A172 (cell line): ENCODE measurements around the gene FIGLA. TPM values are rescaled to one million over a fixed set of nuclear protein-coding genes. Genes with fewer than 3 reads are reported as not detected.

ENCODE experiments used
- DNase-seq: peaks from one replicate; pipeline ENCODE4 v3.0.0-alpha.2; 2015; ENCODE audit warnings: low spot score
- total RNA-seq: library from RNA; depleted of rRNA; stranded (reverse); fragments of >200 nt; shearing (Covaris generic); gene quantifications from 2 replicates; pipeline ENCODE4 v1.2.3, GENCODE V29; 2014

Gene FIGLA
- total RNA-seq, 1 experiment from 2014 or later: not detected

- DNase-seq: peak; percentile 52
Measured at GRCh38 chr2:70775141-70775540, 15.3 kb downstream of the FIGLA start.

- DNase-seq: no peak
Measured at GRCh38 chr2:70772486-70773155, 17.8 kb downstream of the FIGLA start.

GRCh38 chr2:70771446-70771845, 19.0 kb downstream of the FIGLA start:
- no peak for DNase-seq

GRCh38 chr2:70769450-70769849, 21.0 kb downstream of the FIGLA start:
- DNase-seq: no peak

- DNase-seq: no peak
Measured at GRCh38 chr2:70768590-70769085, 21.8 kb downstream of the FIGLA start.

- DNase-seq: peak; percentile 51
Measured at GRCh38 chr2:70767699-70768589, 22.5 kb downstream of the FIGLA start, which contains the start of gene ADD2. Gene ADD2, minus strand, starts transcription at chr2:70768200. Its CDS starts 61,792 bp downstream, at chr2:70706408.

GRCh38 chr2:70767079-70767698, 23.3 kb downstream of the FIGLA start:
- peak; percentile 42 for DNase-seq

GRCh38 chr2:70766357-70767078, 23.9 kb downstream of the FIGLA start:
- DNase-seq: no peak

GRCh38 chr2:70765507-70765906, 24.9 kb downstream of the FIGLA start:
- no peak for DNase-seq

GRCh38 chr2:70759446-70759845, 31.0 kb downstream of the FIGLA start:
- no peak for DNase-seq

- no peak for DNase-seq
Measured at GRCh38 chr2:70757966-70758365, 32.5 kb downstream of the FIGLA start.

GRCh38 chr2:70757360-70757759, 33.1 kb downstream of the FIGLA start:
- DNase-seq: no peak

GRCh38 chr2:70756128-70756527, 34.3 kb downstream of the FIGLA start:
- no peak for DNase-seq

- no peak for DNase-seq
Measured at GRCh38 chr2:70753902-70754301, 36.5 kb downstream of the FIGLA start.

GRCh38 chr2:70753031-70753430, 37.4 kb downstream of the FIGLA start:
- no peak for DNase-seq

GRCh38 chr2:70752396-70752795, 38.0 kb downstream of the FIGLA start:
- no peak for DNase-seq

- DNase-seq: no peak
Measured at GRCh38 chr2:70751881-70752280, 38.6 kb downstream of the FIGLA start.

- no peak for DNase-seq
Measured at GRCh38 chr2:70750320-70750719, 40.1 kb downstream of the FIGLA start.

- DNase-seq: no peak
Measured at GRCh38 chr2:70748002-70748784, 42.2 kb downstream of the FIGLA start.

GRCh38 chr2:70747284-70747683, 43.2 kb downstream of the FIGLA start:
- DNase-seq: no peak
